Left lung (tissue), 10 donors: ENCODE measurements around the gene NIPAL4. TPM values are rescaled to one million over a fixed set of nuclear protein-coding genes. Genes with fewer than 3 reads are reported as not detected.

ENCODE experiments used
- ATAC-seq: fragments of 200-7000 bp; cut with Tn5 transposase; one replicate; pipeline ENCODE4 v1.9.1; 2020; ENCODE audit warnings: moderate library complexity
- DNase-seq, 4 donors: peaks; one replicate each; pipeline ENCODE4 v3.0.0-alpha.2; 2013 to 2020
- H3K27ac ChIP-seq, 2 donors: fragments of 200-600 bp; sonication (generic) in 1 of 2; one replicate each; pipeline versions ENCODE4 v1.5.0 to v1.8.0; 2020 to 2021
- H3K27me3 ChIP-seq, 2 donors: fragments of 200-600 bp; sonication (generic) in 1 of 2; one replicate each; pipeline versions ENCODE4 v1.5.0 to v1.8.0; 2020 to 2021
- H3K36me3 ChIP-seq, 2 donors: fragments of 200-600 bp; sonication (generic) in 1 of 2; one replicate each; pipeline versions ENCODE4 v1.5.0 to v1.8.0; 2020 to 2021
- H3K4me1 ChIP-seq, 2 donors: fragments of 200-600 bp; one replicate each; pipeline ENCODE4 v1.8.0; 2021
- H3K4me3 ChIP-seq, 2 donors: fragments of 200-600 bp; sonication (generic) in 1 of 2; one replicate each; pipeline versions ENCODE4 v1.5.0 to v1.8.0; 2020 to 2021; ENCODE audit warnings: mild to moderate bottlenecking in 1 of 2
- H3K9me3 ChIP-seq, 2 donors: fragments of 200-600 bp; sonication (generic) in 1 of 2; one replicate each; pipeline versions ENCODE4 v1.5.0 to v1.8.0; 2020 to 2021
- intact Hi-C, 2 donors: fragments of 100-400 bp; cut with DNase I; formaldehyde crosslinking; loops; one replicate each; pipeline versions ENCODE4 v1.11.2 to v1.14.2; 2022
- polyA plus RNA-seq, 6 donors: library from polyadenylated mRNA; unstranded; fragments of 120-200 nt; gene quantifications; one replicate each; pipeline ENCODE4 v1.2.1, GENCODE V29; 2013; ENCODE audit not compliant: insufficient read length in 6 of 6
- total RNA-seq, 2 donors: library from RNA; stranded (reverse); fragmentation: NEBNext Ultra II Directional; extraction: Animal tissue kit (Norgen Biotek cat#: 25700); gene quantifications; one replicate each; pipeline ENCODE4 v1.2.1, GENCODE V29; 2021
- TF ChIP-seq, protein P1 (sequence below), 2 donors: fragments of 200-600 bp; sonication (generic) in 1 of 2; IDR thresholded peaks; one replicate each; pipeline versions ENCODE4 v1.5.0 to v1.8.0; 2021; ENCODE audit warnings: antibody characterized with exemption in 2 of 2
- donor health status: DM: no; HTN: yes; CAD: no.
- donor health status: DM: no; HTN: no; CAD: no.

Gene NIPAL4
- total and polyA plus RNA-seq, 8 donors, result 0.06 to 0.39 (median 0.14) TPM; not detected in 1

DNA sequence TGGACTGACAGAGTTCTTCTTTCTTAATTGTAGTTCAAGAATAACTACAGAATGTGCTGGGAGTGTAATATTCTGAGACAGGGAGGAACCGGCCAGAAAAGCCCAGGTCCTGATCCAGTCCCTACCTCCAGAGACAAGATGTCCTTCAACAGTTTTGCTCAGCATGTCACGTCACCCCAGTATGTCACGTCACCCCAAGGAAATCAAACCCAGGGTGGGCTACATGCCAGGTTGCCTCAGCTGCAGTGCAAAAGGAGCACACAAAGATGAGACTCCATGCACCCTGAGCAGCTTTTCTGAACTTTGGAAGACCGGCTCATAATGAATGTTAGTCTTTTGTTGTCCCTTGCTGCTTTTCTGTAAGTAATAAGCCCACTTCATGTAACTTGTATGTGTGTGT lies 25.9 kb upstream of the NIPAL4 start:
- H3K4me3 ChIP-seq, result no peak overlapping the region
- ATAC-seq (no peak), DNase-seq (no peak)
- TF ChIP-seq, protein P1, sequence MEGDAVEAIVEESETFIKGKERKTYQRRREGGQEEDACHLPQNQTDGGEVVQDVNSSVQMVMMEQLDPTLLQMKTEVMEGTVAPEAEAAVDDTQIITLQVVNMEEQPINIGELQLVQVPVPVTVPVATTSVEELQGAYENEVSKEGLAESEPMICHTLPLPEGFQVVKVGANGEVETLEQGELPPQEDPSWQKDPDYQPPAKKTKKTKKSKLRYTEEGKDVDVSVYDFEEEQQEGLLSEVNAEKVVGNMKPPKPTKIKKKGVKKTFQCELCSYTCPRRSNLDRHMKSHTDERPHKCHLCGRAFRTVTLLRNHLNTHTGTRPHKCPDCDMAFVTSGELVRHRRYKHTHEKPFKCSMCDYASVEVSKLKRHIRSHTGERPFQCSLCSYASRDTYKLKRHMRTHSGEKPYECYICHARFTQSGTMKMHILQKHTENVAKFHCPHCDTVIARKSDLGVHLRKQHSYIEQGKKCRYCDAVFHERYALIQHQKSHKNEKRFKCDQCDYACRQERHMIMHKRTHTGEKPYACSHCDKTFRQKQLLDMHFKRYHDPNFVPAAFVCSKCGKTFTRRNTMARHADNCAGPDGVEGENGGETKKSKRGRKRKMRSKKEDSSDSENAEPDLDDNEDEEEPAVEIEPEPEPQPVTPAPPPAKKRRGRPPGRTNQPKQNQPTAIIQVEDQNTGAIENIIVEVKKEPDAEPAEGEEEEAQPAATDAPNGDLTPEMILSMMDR (IDR thresholded peaks at IDR 0.05), result no peak
- no peak overlapping the region for H3K27ac ChIP-seq
- intact Hi-C loops, result no loop called here
- no peaks in the 10 kb centered on the region for H3K4me1 ChIP-seq
- no peaks in the 10 kb centered on the region for H3K36me3 ChIP-seq
- H3K27me3 ChIP-seq, result no peaks in the 10 kb centered on the region
- H3K9me3 ChIP-seq, result no peaks in the 10 kb centered on the region

DNA sequence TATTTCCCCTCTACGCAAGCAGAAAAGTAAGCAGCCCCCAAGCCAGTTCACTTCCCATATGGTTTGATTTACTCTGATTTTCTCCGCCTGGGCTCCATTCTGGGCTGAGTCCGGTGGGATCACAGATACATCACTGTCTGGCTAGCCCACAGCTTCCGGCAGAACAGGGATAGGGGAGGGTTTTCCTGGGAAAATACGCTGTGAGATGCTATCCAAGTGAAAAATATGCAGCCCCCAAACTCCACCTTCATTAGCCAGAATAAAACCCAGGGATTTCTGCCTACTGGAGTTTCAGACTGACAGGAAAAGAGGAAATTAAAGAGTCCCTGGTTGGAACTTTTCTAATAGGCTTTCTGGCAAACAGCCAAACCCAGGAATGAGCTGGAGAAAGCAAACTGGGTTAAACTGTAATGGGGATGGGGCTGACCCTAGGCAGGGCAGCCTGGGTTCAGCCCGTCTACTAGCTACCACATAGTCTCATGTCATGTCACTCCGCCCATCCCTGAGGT lies 16.9 kb upstream of the NIPAL4 start:
- no peaks in the 10 kb centered on the region for H3K9me3 ChIP-seq
- ATAC-seq (no peak), DNase-seq (no peak)
- H3K27ac ChIP-seq, result no peak overlapping the region
- H3K4me3 ChIP-seq, result no peak overlapping the region
- peaks cover 0 to 8% of the 10 kb centered on the region in 2 donors for H3K27me3 ChIP-seq
- no peaks in the 10 kb centered on the region for H3K36me3 ChIP-seq
- intact Hi-C loops, result no loop called here
- TF ChIP-seq, protein P1 (IDR thresholded peaks at IDR 0.05), result no peak
- no peaks in the 10 kb centered on the region for H3K4me1 ChIP-seq

DNA sequence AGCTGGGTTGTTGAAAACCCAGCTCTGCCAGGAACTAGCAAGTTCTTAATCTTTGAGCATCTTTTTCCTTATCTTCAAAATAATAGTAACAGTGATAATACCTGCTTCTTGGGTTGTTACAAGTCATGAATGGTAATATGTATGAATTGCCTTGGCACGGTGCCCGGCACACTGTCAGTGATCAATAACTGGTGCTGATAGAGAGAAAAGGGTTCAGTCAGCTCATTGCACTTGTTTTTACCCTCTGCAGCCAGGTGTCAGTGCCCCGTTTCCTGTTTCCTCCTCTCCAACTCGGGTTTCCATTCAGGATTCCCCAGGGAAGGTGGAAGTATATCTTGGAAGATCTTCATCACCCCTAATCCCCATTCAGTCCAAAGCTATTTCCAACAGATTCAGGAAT lies 15.8 kb upstream of the NIPAL4 start:
- Histone ChIP-seq H3K4me1 (no peaks in the 10 kb centered on the region), H3K36me3 (no peaks in the 10 kb centered on the region), H3K27me3 (peaks cover 0 to 8% of the 10 kb centered on the region in 2 donors), H3K27ac (no peak overlapping the region), H3K4me3 (no peak overlapping the region), H3K9me3 (no peaks in the 10 kb centered on the region)
- intact Hi-C loops, result no loop called here
- DNase-seq, result no peak
- TF ChIP-seq, protein P1 (IDR thresholded peaks at IDR 0.05), result no peak
- no peak for ATAC-seq

DNA sequence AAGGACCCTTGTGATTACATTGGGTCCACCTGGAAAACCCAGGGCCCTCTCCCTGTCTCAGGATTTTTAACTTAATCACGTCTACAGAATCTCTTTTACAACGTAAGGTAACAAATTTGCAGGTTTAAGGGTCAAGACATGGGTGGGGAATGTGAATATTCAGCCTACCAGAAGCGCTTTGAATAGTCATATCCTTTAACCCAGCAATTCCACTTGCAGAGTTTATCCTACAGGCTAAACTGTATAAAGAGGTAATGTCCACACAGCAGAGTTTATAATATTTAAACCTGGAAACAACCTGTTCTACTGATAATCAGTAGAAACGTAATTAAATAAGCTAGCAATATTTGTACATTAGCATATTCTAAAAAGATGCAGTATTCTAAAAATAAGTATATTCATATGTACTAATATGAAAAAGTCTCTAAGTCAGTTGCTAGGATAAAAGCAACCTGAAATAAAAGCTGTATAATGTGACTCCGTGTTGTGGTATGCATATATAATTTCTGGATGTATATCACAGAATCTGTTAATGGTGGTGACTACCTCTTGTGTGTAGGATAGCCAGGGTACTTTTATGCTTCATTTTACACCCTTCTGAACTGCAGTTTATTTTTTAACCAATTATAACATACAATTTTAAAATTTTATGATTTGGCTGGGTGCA lies 14.1 kb upstream of the NIPAL4 start:
- Histone ChIP-seq H3K27ac (no peak overlapping the region), H3K36me3 (no peaks in the 10 kb centered on the region), H3K27me3 (peaks cover 0 to 8% of the 10 kb centered on the region in 2 donors), H3K9me3 (no peaks in the 10 kb centered on the region), H3K4me3 (no peak overlapping the region), H3K4me1 (no peaks in the 10 kb centered on the region)
- DNase-seq (no peak), ATAC-seq (no peak)
- TF ChIP-seq, protein P1 (IDR thresholded peaks at IDR 0.05), result no peak
- intact Hi-C loops, result no loop called here

DNA sequence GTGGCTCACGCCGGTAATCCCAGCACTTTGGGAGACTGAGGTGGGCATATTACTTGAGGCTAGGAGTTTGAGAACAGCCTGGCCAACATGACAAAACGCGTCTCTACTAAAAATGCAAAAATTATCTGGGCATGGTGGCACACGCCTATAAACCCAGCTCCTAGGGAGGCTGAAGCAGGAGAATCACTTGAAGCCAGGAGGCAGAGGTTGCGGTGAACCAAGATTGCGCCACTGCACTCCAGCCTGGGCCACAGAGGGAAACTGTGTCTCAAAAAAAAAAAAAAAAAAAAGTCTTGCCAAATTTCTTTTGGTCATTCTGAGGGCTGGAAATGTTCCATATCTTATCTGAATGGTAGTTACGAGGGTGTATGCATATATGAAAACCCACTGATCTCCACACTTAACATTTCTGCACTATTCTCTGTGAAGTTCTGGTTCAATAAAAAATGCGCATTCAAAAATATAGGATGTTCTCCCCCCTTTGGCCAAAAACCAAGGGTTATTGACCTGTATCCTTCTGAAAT lies 13.5 kb upstream of the NIPAL4 start:
- Histone ChIP-seq H3K27ac (no peak overlapping the region), H3K4me1 (no peaks in the 10 kb centered on the region), H3K4me3 (no peak overlapping the region), H3K36me3 (no peaks in the 10 kb centered on the region), H3K27me3 (peaks cover 0 to 8% of the 10 kb centered on the region in 2 donors), H3K9me3 (no peaks in the 10 kb centered on the region)
- DNase-seq (no peak), ATAC-seq (no peak)
- TF ChIP-seq, protein P1 (IDR thresholded peaks at IDR 0.05), result no peak
- intact Hi-C loops, result no loop called here
